B cell (primary cell): ENCODE data around the gene CLCN7. TPM values are rescaled to one million over a fixed set of nuclear protein-coding genes. Genes with fewer than 3 reads are reported as not detected.

Experiments used
- ATAC-seq: fragments of 200-7000 bp; cut with Tn5 transposase; one replicate; pipeline ENCODE4 v1.10.0; 2021; ENCODE audit warnings: low read depth, mild to moderate bottlenecking, moderate number of reproducible peaks, moderate library complexity
- CTCF ChIA-PET: fragments of 350-600 bp; sonication (Branson Sonifier 250); formaldehyde crosslinking; loops from one replicate; lab custom pipeline; 2021; ENCODE audit warnings: antibody characterized with exemption, inconsistent platforms; lab: Charles Lee
- POLR2A ChIA-PET: fragments of 350-600 bp; sonication (Branson Sonifier 250); formaldehyde crosslinking; loops from one replicate; lab custom pipeline; 2021; ENCODE audit warnings: antibody characterized with exemption; lab: Charles Lee
- DNase-seq: peaks from one replicate; pipeline ENCODE4 v3.0.0; 2013
- H2AFZ ChIP-seq: 2 replicates; pipeline ENCODE4 v1.6.1; 2012; ENCODE audit warnings: mild to moderate bottlenecking, low read depth, low read length; ENCODE audit not compliant: insufficient read depth, poor library complexity, severe bottlenecking
- H3K27ac ChIP-seq, 2 donors: 1 replicate in 1 of 2; 2 replicates in 1 of 2; pipeline ENCODE4 v1.5.1; 2012 to 2013; ENCODE audit warnings: low read length in 2 of 2, mild to moderate bottlenecking in 2 of 2, moderate library complexity in 1 of 2
- H3K27me3 ChIP-seq, 4 experiments: fragments of 200-600 bp in 1 of 4; sonication (generic) in 1 of 4; replicated peaks in 1 of 4; 1 replicate in 2 of 4; 2 replicates in 2 of 4; pipeline versions ENCODE4 v1.6.1 to v1.7.0; 2013 to 2016; ENCODE audit warnings: low read length in 3 of 4, mild to moderate bottlenecking in 2 of 4, mixed read lengths in 1 of 4, moderate library complexity in 1 of 4; ENCODE audit not compliant: insufficient read depth in 4 of 4, control insufficient read depth in 3 of 4; ENCODE audit errors: control extremely low read depth in 1 of 4
- H3K36me3 ChIP-seq, 2 experiments: replicated peaks in 1 of 2; 1 replicate in 1 of 2; 2 replicates in 1 of 2; pipeline versions ENCODE4 v1.6.1 to v1.7.1; 2013; ENCODE audit warnings: low read length in 1 of 2; ENCODE audit not compliant: insufficient read depth in 2 of 2, control insufficient read depth in 1 of 2; ENCODE audit errors: control extremely low read depth in 1 of 2, extremely low read depth in 1 of 2
- H3K4me1 ChIP-seq, 2 donors: fragments of 200-600 bp in 1 of 2; sonication (generic) in 1 of 2; 1 replicate in 1 of 2; 2 replicates in 1 of 2; pipeline versions ENCODE4 v1.5.1 to v1.6.1; 2013 to 2017; ENCODE audit warnings: low read length in 2 of 2; ENCODE audit not compliant: control insufficient read depth in 2 of 2, insufficient read depth in 2 of 2
- H3K4me2 ChIP-seq: replicated peaks from 2 replicates; pipeline ENCODE3; 2012; ENCODE audit warnings: mild to moderate bottlenecking, low read depth, low read length; ENCODE audit not compliant: poor library complexity, severe bottlenecking
- H3K4me3 ChIP-seq, 5 experiments: fragments of 200-600 bp in 1 of 5; sonication (generic) in 1 of 5; 1 replicate in 3 of 5; 2 replicates in 2 of 5; pipeline versions ENCODE4 v1.5.1 to v1.7.0; 2011 to 2016; ENCODE audit warnings: low read length in 4 of 5, mild to moderate bottlenecking in 4 of 5, low read depth in 2 of 5, control low read depth in 1 of 5, moderate library complexity in 1 of 5; ENCODE audit not compliant: insufficient read depth in 1 of 5; ENCODE audit errors: control extremely low read depth in 1 of 5, extremely low read depth in 1 of 5
- H3K79me2 ChIP-seq: fragments of 200-600 bp; sonication (generic); one replicate; pipeline ENCODE4 v1.6.0; 2016; ENCODE audit warnings: low read length; ENCODE audit not compliant: control insufficient read depth, insufficient read depth
- H3K9ac ChIP-seq: fragments of 200-600 bp; sonication (generic); 2 replicates; pipeline ENCODE4 v1.6.1; 2017; ENCODE audit warnings: mild to moderate bottlenecking, low read length, moderate library complexity
- H3K9me3 ChIP-seq, 3 donors: one replicate each; pipeline versions ENCODE4 v1.6.1 to v1.7.1; 2013; ENCODE audit warnings: low read length in 2 of 3; ENCODE audit not compliant: control insufficient read depth in 2 of 3, insufficient read depth in 1 of 3; ENCODE audit errors: control extremely low read depth in 1 of 3
- H4K20me1 ChIP-seq: 2 replicates; pipeline ENCODE4 v1.6.0; 2012; ENCODE audit warnings: mild to moderate bottlenecking, low read length; ENCODE audit not compliant: insufficient read depth, control insufficient read depth, poor library complexity, severe bottlenecking
- H3K27ac Mint-ChIP-seq: one replicate; pipeline ENCODE4 v1.8.0; 2021; ENCODE audit warnings: mixed read lengths
- H3K27me3 Mint-ChIP-seq: one replicate; pipeline ENCODE4 v1.8.0; 2021; ENCODE audit warnings: mixed read lengths
- H3K4me1 Mint-ChIP-seq: one replicate; pipeline ENCODE4 v1.8.0; 2021; ENCODE audit warnings: mixed read lengths
- H3K4me3 Mint-ChIP-seq: one replicate; pipeline ENCODE4 v1.8.0; 2021; ENCODE audit warnings: mixed read lengths
- H3K9me3 Mint-ChIP-seq: one replicate; pipeline ENCODE4 v1.8.0; 2022; ENCODE audit warnings: mixed read lengths; ENCODE audit not compliant: insufficient read depth
- EZH2 ChIP-seq: IDR thresholded peaks from 2 replicates; pipeline ENCODE4 v1.6.1; 2012; ENCODE audit warnings: borderline replicate concordance, low read depth, mild to moderate bottlenecking, moderate library complexity, low read length; ENCODE audit not compliant: insufficient read depth, poor library complexity, severe bottlenecking
- WGBS: methylation state at CpG from one replicate; pipeline ENCODE4 v1.1.5; 2013; ENCODE audit warnings: missing lambda C conversion rate; ENCODE audit not compliant: insufficient coverage; 5-methylcytosine and 5-hydroxymethylcytosine counted together
- intact Hi-C: fragments of 100-400 bp; cut with micrococcal nuclease; formaldehyde crosslinking; loops from one replicate; pipeline ENCODE4 v1.10.0; 2022
- polyA plus RNA-seq: library from polyadenylated mRNA; depleted of rRNA; stranded (reverse); fragments of >200 nt; gene quantifications from 2 replicates; pipeline ENCODE4 v1.2.3, GENCODE V29; 2012
- total RNA-seq, 2 donors: library from RNA; stranded (reverse); fragments of 120-200 nt in 1 of 2; gene quantifications; 1 replicate in 1 of 2; 2 replicates in 1 of 2; pipeline versions ENCODE4 v1.2.3 to v1.2.4, GENCODE V29; 2013 to 2022
- TF ChIP-seq, protein P1 (sequence below): fragments of 200-600 bp; IDR thresholded peaks from one replicate; pipeline ENCODE4 v1.8.0; 2022; ENCODE audit warnings: antibody characterized with exemption, mild to moderate bottlenecking

CLCN7 gene
- total and polyA plus RNA-seq, 2 donors (not counting 1 experiment from before 2014, with no cell fraction given): 215 to 274 TPM

GRCh38 chr16:1437606-1438005 is 37.2 kb downstream of the CLCN7 start:
- intact Hi-C loops: no loop called here
- H3K4me3 Mint-ChIP-seq: no peak overlapping the region
- Histone ChIP-seq H3K4me3 (no peak overlapping the region), H3K9me3 (no peaks in the 10 kb centered on the region), H3K36me3 (no peaks in the 10 kb centered on the region), H2AFZ (no peak overlapping the region), H4K20me1 (no peaks in the 10 kb centered on the region), H3K4me2 (no peak overlapping the region), H3K79me2 (no peaks in the 10 kb centered on the region), H3K27me3 (no peaks in the 10 kb centered on the region), H3K27ac (no peak overlapping the region), H3K9ac (no peak overlapping the region), H3K4me1 (peaks cover 4 to 10% of the 10 kb centered on the region in 2 donors)
- ATAC-seq (no peak), DNase-seq (no peak)
- 95% methylated on average over 19 of the region's 22 CpGs for WGBS
- TF ChIP-seq, protein P1, sequence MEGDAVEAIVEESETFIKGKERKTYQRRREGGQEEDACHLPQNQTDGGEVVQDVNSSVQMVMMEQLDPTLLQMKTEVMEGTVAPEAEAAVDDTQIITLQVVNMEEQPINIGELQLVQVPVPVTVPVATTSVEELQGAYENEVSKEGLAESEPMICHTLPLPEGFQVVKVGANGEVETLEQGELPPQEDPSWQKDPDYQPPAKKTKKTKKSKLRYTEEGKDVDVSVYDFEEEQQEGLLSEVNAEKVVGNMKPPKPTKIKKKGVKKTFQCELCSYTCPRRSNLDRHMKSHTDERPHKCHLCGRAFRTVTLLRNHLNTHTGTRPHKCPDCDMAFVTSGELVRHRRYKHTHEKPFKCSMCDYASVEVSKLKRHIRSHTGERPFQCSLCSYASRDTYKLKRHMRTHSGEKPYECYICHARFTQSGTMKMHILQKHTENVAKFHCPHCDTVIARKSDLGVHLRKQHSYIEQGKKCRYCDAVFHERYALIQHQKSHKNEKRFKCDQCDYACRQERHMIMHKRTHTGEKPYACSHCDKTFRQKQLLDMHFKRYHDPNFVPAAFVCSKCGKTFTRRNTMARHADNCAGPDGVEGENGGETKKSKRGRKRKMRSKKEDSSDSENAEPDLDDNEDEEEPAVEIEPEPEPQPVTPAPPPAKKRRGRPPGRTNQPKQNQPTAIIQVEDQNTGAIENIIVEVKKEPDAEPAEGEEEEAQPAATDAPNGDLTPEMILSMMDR: no peak
- TF ChIP-seq EZH2: no peak
- H3K4me1 Mint-ChIP-seq: no peaks in the 10 kb centered on the region
- H3K9me3 Mint-ChIP-seq: no peaks in the 10 kb centered on the region
- POLR2A ChIA-PET: no interaction called here
- no peaks in the 10 kb centered on the region for H3K27me3 Mint-ChIP-seq
- H3K27ac Mint-ChIP-seq: no peak overlapping the region
- CTCF ChIA-PET: no interaction called here

GRCh38 chr16:1436731-1437355 is 38.0 kb downstream of the CLCN7 start:
- H3K36me3 ChIP-seq: no peaks in the 10 kb centered on the region
- Mint-ChIP-seq H3K27me3 (no peaks in the 10 kb centered on the region), H3K9me3 (no peaks in the 10 kb centered on the region), H3K27ac (no peak overlapping the region), H3K4me3 (no peak overlapping the region), H3K4me1 (peaks cover 4% of the 10 kb centered on the region)
- CTCF ChIA-PET: no interaction called here
- H3K4me2 ChIP-seq: no peak overlapping the region
- intact Hi-C loops: no loop called here
- H3K4me1 ChIP-seq: peaks cover 8 to 18% of the 10 kb centered on the region in 2 donors
- no peak overlapping the region for H3K9ac ChIP-seq
- H3K27ac ChIP-seq: no peak overlapping the region
- WGBS: 94% methylated on average over 47 of the region's 47 CpGs
- POLR2A ChIA-PET: no interaction called here
- H3K79me2 ChIP-seq: no peaks in the 10 kb centered on the region
- no peaks in the 10 kb centered on the region for H3K27me3 ChIP-seq
- TF ChIP-seq EZH2: no peak
- TF ChIP-seq, protein P1: no peak
- DNase-seq (no peak), ATAC-seq (no peak)
- no peak overlapping the region for H3K4me3 ChIP-seq
- no peak overlapping the region for H2AFZ ChIP-seq
- no peaks in the 10 kb centered on the region for H4K20me1 ChIP-seq
- no peaks in the 10 kb centered on the region for H3K9me3 ChIP-seq
